HG03469 (cell line): ENCODE data around the gene NOL4L.

Experiments
- ATAC-seq: cut with Tn5 transposase; IDR thresholded peaks from one replicate; pipeline ENCODE4 v1.9.1; 2021; ENCODE audit warnings: mild to moderate bottlenecking, moderate library complexity, moderate number of reproducible peaks; ENCODE audit not compliant: unreplicated experiment

Gene NOL4L

GRCh38 chr20:32451340-32451681, 133.8 kb downstream of the NOL4L start:
- ATAC-seq, result no peak

- no peak for ATAC-seq
Measured at GRCh38 chr20:32450484-32451061, 134.6 kb downstream of the NOL4L start.

- no peak for ATAC-seq
Measured at GRCh38 chr20:32449890-32450401, 135.2 kb downstream of the NOL4L start.

GRCh38 chr20:32449057-32449889, 135.9 kb downstream of the NOL4L start:
- no peak for ATAC-seq

GRCh38 chr20:32448306-32449056, 136.7 kb downstream of the NOL4L start:
- ATAC-seq, result no peak

- no peak for ATAC-seq
Measured at GRCh38 chr20:32447136-32448027, 137.8 kb downstream of the NOL4L start.

GRCh38 chr20:32446301-32447100, 138.6 kb downstream of the NOL4L start:
- ATAC-seq, result no peak

GRCh38 chr20:32445539-32446273, 139.4 kb downstream of the NOL4L start:
- no peak for ATAC-seq

GRCh38 chr20:32444474-32445220, 140.5 kb downstream of the NOL4L start:
- no peak for ATAC-seq

GRCh38 chr20:32443386-32443974, 141.7 kb downstream of the NOL4L start:
- ATAC-seq, result no peak

- no peak for ATAC-seq
Measured at GRCh38 chr20:32442630-32443373, 142.3 kb downstream of the NOL4L start.

- no peak for ATAC-seq
Measured at GRCh38 chr20:32441638-32442037, 143.5 kb downstream of the NOL4L start.

GRCh38 chr20:32440758-32441078, 144.4 kb downstream of the NOL4L start:
- no peak for ATAC-seq

GRCh38 chr20:32440069-32440757, 144.9 kb downstream of the NOL4L start:
- no peak for ATAC-seq

GRCh38 chr20:32439132-32439829, 145.9 kb downstream of the NOL4L start:
- no peak for ATAC-seq

GRCh38 chr20:32438331-32438858, 146.7 kb downstream of the NOL4L start:
- no peak for ATAC-seq
